Heart left ventricle (tissue), 16 donors: ENCODE measurements around the gene C22orf39. TPM values are rescaled to one million over a fixed set of nuclear protein-coding genes. Genes with fewer than 3 reads are reported as not detected.

Experiments used
- ATAC-seq, 4 donors: fragments of 200-7000 bp; cut with Tn5 transposase; one replicate each; pipeline ENCODE4 v1.9.1; 2020 to 2022; ENCODE audit warnings: moderate library complexity in 4 of 4, mild to moderate bottlenecking in 3 of 4, moderate number of reproducible peaks in 1 of 4
- DNase-seq, 5 donors: peaks; one replicate each; pipeline ENCODE4 v3.0.0-alpha.2; 2020
- H3K27ac ChIP-seq, 12 donors: fragments of 200-600 bp; sonication (generic) in 4 of 12; one replicate each; pipeline versions ENCODE4 v1.5.0 to v1.8.0; 2016 to 2022; ENCODE audit warnings: mild to moderate bottlenecking in 2 of 12
- H3K27me3 ChIP-seq, 9 donors: fragments of 200-600 bp; sonication (generic) in 2 of 9; one replicate each; pipeline versions ENCODE4 v1.5.1 to v1.8.0; 2016 to 2022; ENCODE audit warnings: mild to moderate bottlenecking in 3 of 9
- H3K36me3 ChIP-seq, 9 donors: fragments of 200-600 bp; sonication (generic) in 2 of 9; one replicate each; pipeline versions ENCODE4 v1.5.0 to v1.8.0; 2018 to 2022; ENCODE audit warnings: mild to moderate bottlenecking in 2 of 9
- H3K4me1 ChIP-seq, 12 donors: fragments of 200-600 bp; sonication (generic) in 4 of 12; one replicate each; pipeline versions ENCODE4 v1.5.0 to v1.8.0; 2016 to 2022; ENCODE audit warnings: mild to moderate bottlenecking in 3 of 12
- H3K4me3 ChIP-seq, 12 donors: fragments of 200-600 bp; sonication (generic) in 4 of 12; one replicate each; pipeline versions ENCODE4 v1.5.0 to v1.8.0; 2017 to 2022; ENCODE audit warnings: mild to moderate bottlenecking in 9 of 12, moderate library complexity in 4 of 12
- H3K9me3 ChIP-seq, 12 donors: fragments of 200-600 bp; sonication (generic) in 4 of 12; one replicate each; pipeline versions ENCODE4 v1.5.0 to v1.8.0; 2016 to 2022; ENCODE audit warnings: mild to moderate bottlenecking in 1 of 12
- CTCF ChIP-seq, 12 donors: fragments of 200-600 bp; sonication (generic) in 4 of 12; IDR thresholded peaks; one replicate each; pipeline versions ENCODE4 v1.5.0 to v1.8.0; 2018 to 2022; ENCODE audit warnings: antibody characterized with exemption in 12 of 12, mild to moderate bottlenecking in 5 of 12
- POLR2A ChIP-seq, 2 donors: fragments of 450-650 bp; IDR thresholded peaks; one replicate each; pipeline ENCODE4 v1.6.1; 2017; ENCODE audit warnings: antibody characterized with exemption in 2 of 2, mild to moderate bottlenecking in 2 of 2, moderate library complexity in 2 of 2
- WGBS, 4 donors: extraction: QIAGEN DNeasy Blood & Tissue Kit in 2 of 4; methylation state at CpG; one replicate each; pipeline versions ENCODE4 v1.1.5 to v1.1.7; 2013 to 2018; 5-methylcytosine and 5-hydroxymethylcytosine counted together
- intact Hi-C, 10 donors: fragments of 100-400 bp; cut with DNase I; formaldehyde crosslinking; loops; one replicate each; pipeline versions ENCODE4 v1.11.1 to v1.14.2; 2022
- polyA plus RNA-seq, 2 donors: library from polyadenylated mRNA; stranded (reverse); fragments of 200-250 nt; gene quantifications; one replicate each; pipeline ENCODE4 v1.2.3, GENCODE V29; 2013
- total RNA-seq, 9 donors: library from RNA; depleted of rRNA in 2 of 9; stranded (reverse); fragments of >200 nt in 2 of 9; fragmentation: NEBNext Ultra II Directional in 3 of 9; extraction: Animal tissue kit (Norgen Biotek cat#: 25700) in 3 of 9; gene quantifications; one replicate each; pipeline versions ENCODE4 v1.1.0 to v1.2.4, GENCODE V29; 2016 to 2023
- donor health status: ischemic (EF 13 %, LVEDD 7.1; RV severe dilation, severe dysfunction).
- donor health status: healthy with polysubstance abuse.
- donor health status: DM: no; HTN: yes; CAD: no.
- donor health status: DM: no; HTN: no; CAD: no.
- donor health status: ischemic (EF 25% LVEDD 6.9; RV normal size, moderate dysfunction).
- donor health status: ischemic (EF 25% LVEDD 5.7; RV mildly dilated, moderate dysfunction).
- donor health status: healthy.
- donor health status: DM: yes; HTN: yes; CAD: no.
- donor health status: ischemic (EF 35%, LVEDD 5.7; RV mildly dilated, moderate dysfunction).
- donor health status: nonischemic (EF 11% LVEDD 7.7; RV severe dilation, severe dysfunction).
- donor health status: DM: yes; HTN: yes; CAD: no.
- donor health status: PGD.
- donor health status: ischemic (EF 29% LVEDD 5.4; RV normal size, mild dysfunction).
- donor health status: nonischemic (EF 23%, LVEDD 6.1; RV moderate dilation, normal function).

C22orf39 gene
- total and polyA plus RNA-seq, 11 donors, result 39.1 to 115 (median 53.6) TPM

- no peak for TF ChIP-seq CTCF (IDR thresholded peaks at IDR 0.05)
- TF ChIP-seq POLR2A (IDR thresholded peaks at IDR 0.05), result no peak
- Histone ChIP-seq H3K27me3 (no peaks in the 10 kb centered on the region), H3K9me3 (no peaks in the 10 kb centered on the region), H3K4me1 (peaks cover 0 to 6% (median 0%) of the 10 kb centered on the region in 12 donors), H3K36me3 (peaks cover 0 to 6% (median 0%) of the 10 kb centered on the region in 9 donors), H3K4me3 (no peak overlapping the region), H3K27ac (no peak overlapping the region)
- intact Hi-C loops, result loop anchor here in 1 of 10 donors (10.0 kb wide), 1 partner anchor 222 kb away; the partner anchor contains the start of gene SEPTIN5
- WGBS, 4 donors, result 92 to 96% (median 95%) methylated on average over 6 of the region's 6 CpGs
- DNase-seq (no peak), ATAC-seq (no peak)
These were observed 45.1 kb upstream of the C22orf39 start for GRCh38 chr22:19492504-19493174.

- intact Hi-C loops, result loop anchor here in 1 of 10 donors (10.0 kb wide), 1 partner anchor 224 kb away; the partner anchor contains the start of gene SEPTIN5
- WGBS, 4 donors, result 96 to 98% (median 96%) methylated on average over 5 of the region's 5 CpGs
- no peak for ATAC-seq
These were observed 43.2 kb upstream of the C22orf39 start for GRCh38 chr22:19490628-19491230.

GRCh38 chr22:19488884-19489843, 41.7 kb upstream of the C22orf39 start:
- 83 to 91% (median 83%) methylated on average over 7 of the region's 7 CpGs for WGBS, 4 donors
- ATAC-seq (peak in 3 of 4 donors; percentile 50 to 54 (median 52)), DNase-seq (no peak)
- Histone ChIP-seq H3K4me1 (peaks cover 0 to 6% (median 0%) of the 10 kb centered on the region in 12 donors), H3K36me3 (peaks cover 0 to 6% (median 0%) of the 10 kb centered on the region in 9 donors), H3K9me3 (no peaks in the 10 kb centered on the region), H3K27ac (no peak overlapping the region), H3K27me3 (no peaks in the 10 kb centered on the region), H3K4me3 (no peak overlapping the region)
- intact Hi-C loops, result loop anchor here in 1 of 10 donors (2.0 kb wide), 1 partner anchor 142 kb away; no protein-coding TSS in a partner anchor
- TF ChIP-seq CTCF (IDR thresholded peaks at IDR 0.05) (peak in 3 of 12 donors; percentile 9 to 32 (median 19)), POLR2A (IDR thresholded peaks at IDR 0.05) (no peak)

More at GRCh38 chr22:19490628-19491230, 43.2 kb upstream of the C22orf39 start:
- no peak for DNase-seq
- no peaks in the 10 kb centered on the region for H3K27me3 ChIP-seq
- H3K4me3 ChIP-seq, result no peak overlapping the region
- H3K9me3 ChIP-seq, result no peaks in the 10 kb centered on the region
- peaks cover 0 to 6% (median 0%) of the 10 kb centered on the region in 12 donors for H3K4me1 ChIP-seq
- H3K27ac ChIP-seq, result no peak overlapping the region
- TF ChIP-seq POLR2A (IDR thresholded peaks at IDR 0.05) (no peak), CTCF (IDR thresholded peaks at IDR 0.05) (no peak)
- peaks cover 0 to 6% (median 0%) of the 10 kb centered on the region in 9 donors for H3K36me3 ChIP-seq
